Fibroblast of pulmonary artery (primary cell): ENCODE data around the gene CACNA1C.
A peak's percentile ranks its signal among the peaks of the same experiment; 100 is the strongest.

ENCODE experiments used
- DNase-seq: peaks from one replicate; pipeline ENCODE4 v3.0.0-alpha.2; 2010; ENCODE audit warnings: low read depth
- H3K4me3 ChIP-seq: replicated peaks from 2 replicates; pipeline ENCODE4 v1.5.1; 2011; ENCODE audit warnings: low read depth, mild to moderate bottlenecking, control low read depth, low read length, moderate library complexity
- TF ChIP-seq, protein P1 (sequence below): IDR thresholded peaks from 2 replicates; pipeline ENCODE4 v1.5.1; 2011; ENCODE audit warnings: mild to moderate bottlenecking, control low read depth, low read length, inconsistent platforms; ENCODE audit errors: missing control alignments

CACNA1C gene

DNA sequence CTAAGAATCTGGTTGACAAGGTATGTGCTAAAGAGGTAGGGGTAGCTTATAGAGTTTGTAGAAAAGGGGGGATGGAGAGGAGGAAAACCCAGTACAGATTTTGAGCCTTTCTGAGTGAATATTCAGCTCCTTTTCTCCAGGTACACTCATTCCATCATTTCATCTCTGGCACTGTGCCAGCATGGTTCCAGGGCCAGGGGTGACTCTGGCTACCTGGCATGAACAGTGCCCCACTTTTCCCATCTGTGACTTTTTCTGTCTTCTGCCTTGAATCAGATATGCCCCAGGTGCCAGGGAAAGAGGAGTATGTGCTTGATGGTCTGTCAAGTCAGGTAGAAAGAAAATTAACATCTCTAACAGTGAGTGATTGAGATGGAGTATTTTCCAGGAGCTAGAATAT, 175.7 kb downstream of the CACNA1C start:
- DNase-seq: no peak
- no peak overlapping the region for H3K4me3 ChIP-seq
- TF ChIP-seq, protein P1, sequence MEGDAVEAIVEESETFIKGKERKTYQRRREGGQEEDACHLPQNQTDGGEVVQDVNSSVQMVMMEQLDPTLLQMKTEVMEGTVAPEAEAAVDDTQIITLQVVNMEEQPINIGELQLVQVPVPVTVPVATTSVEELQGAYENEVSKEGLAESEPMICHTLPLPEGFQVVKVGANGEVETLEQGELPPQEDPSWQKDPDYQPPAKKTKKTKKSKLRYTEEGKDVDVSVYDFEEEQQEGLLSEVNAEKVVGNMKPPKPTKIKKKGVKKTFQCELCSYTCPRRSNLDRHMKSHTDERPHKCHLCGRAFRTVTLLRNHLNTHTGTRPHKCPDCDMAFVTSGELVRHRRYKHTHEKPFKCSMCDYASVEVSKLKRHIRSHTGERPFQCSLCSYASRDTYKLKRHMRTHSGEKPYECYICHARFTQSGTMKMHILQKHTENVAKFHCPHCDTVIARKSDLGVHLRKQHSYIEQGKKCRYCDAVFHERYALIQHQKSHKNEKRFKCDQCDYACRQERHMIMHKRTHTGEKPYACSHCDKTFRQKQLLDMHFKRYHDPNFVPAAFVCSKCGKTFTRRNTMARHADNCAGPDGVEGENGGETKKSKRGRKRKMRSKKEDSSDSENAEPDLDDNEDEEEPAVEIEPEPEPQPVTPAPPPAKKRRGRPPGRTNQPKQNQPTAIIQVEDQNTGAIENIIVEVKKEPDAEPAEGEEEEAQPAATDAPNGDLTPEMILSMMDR: no peak

DNA sequence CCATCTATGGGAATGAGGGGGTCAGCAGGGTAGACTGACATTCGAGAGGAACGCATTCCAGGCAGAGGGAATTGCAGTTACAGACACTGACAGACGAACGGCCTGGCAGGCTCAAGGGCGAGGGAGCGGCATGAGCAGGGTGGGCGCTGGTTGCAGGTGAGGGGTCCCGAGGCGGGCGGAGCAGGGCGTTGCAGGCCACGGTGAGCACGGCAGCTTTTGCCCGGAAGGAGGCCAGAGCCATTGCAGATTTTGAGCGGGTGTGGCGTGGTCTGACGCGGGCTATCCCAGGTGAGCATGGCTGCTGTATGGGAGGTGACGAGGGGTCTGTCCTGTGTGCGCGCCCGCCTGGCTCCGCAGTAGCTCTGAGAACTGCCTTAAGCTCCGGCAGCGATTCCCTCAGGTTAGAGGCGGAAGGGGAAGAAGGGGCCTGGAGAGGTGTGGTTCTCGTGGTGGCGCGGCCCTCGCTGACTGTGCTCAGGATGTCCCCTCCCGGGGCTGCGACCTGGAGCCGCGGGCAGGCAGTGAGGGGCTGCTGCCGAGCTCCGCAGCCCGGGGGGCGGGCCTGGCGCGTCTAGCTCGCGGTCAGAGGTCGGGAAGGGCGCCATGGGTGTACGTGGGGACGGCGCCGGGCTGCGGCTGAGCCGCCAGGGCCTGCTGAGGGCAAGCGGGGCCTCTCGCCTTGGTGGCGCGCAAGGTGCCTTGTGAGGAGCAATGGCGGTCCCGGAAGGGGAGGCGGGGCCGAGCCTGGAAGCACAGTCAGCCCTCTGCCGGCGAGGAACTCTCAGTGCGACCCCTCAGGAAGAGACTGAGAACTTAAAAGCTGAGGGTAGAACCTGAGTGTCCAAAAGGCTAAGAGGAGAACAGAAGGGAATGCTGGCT, 177.1 kb downstream of the CACNA1C start:
- TF ChIP-seq, protein P1: no peak
- DNase-seq: no peak
- H3K4me3 ChIP-seq: no peak overlapping the region

DNA sequence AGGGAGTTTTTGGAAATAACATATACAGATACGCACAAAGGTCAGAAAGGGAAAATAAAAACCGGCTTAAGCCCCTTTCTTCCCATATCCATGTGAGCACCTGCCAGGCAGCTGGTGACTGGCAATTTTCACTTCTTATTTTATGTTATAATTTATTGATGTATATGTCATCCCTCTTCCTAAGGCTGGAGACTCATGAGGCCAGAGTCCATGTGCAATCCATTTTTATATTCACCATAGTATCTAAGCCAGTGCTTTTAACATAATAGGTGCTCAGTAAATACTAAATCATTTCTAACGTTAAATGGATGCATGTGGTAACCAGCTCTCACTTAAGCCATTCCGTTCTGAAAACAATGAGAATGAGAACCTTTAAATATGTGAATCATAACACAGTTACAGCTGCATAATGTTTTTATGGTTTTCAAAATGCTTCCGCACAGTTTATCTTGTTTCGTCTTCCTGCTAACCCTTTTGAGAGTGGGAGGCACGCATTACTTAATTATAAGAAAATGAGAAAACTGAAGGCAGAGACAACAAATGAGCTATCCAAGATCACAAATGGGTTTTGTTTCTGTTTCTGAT, 178.3 kb downstream of the CACNA1C start:
- DNase-seq: peak; percentile 57
- no peak overlapping the region for H3K4me3 ChIP-seq

DNA sequence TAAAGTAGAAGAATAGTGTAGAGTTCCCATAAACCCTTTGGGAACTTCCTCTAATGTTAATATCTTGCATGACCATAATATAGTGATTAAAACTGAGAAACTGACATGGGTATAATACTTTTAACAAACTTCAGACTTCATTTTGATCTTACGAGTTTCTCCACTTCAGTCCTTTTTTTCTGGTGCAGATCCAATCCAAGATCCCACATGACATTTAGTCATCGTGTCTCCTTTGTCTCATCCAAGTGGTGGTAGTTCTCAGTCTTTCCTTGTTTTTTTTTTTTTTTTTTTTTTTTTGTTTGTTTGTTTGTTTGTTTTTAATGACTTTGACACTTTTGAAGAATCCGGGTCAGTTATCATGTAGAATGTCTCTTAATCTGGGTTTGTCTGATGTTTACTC, 179.2 kb downstream of the CACNA1C start:
- DNase-seq: peak; percentile 28
- TF ChIP-seq, protein P1: no peak
- no peak overlapping the region for H3K4me3 ChIP-seq

More for the DNA sequence above, 178.3 kb downstream of the CACNA1C start:
- TF ChIP-seq, protein P1: no peak

DNA sequence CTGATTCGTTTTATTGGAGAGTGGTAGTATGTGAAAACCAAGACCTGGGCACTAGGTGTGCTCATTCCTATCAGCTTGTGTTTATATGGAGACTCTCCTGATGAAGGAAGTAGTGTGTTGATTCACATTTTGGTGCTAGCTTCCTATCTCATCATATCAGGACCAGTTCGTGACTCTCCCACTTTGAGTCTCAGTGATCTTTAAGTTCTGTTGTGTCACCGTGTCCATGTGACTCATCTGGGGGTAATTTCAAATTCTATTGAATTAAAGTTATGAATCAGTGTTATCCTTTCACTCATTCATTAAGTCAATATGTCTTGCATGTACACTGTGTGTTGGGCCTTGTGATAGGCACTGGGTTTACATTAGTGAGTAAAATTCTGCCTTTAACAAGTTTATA, 180.2 kb downstream of the CACNA1C start:
- DNase-seq: no peak
- no peak overlapping the region for H3K4me3 ChIP-seq
- TF ChIP-seq, protein P1: no peak

DNA sequence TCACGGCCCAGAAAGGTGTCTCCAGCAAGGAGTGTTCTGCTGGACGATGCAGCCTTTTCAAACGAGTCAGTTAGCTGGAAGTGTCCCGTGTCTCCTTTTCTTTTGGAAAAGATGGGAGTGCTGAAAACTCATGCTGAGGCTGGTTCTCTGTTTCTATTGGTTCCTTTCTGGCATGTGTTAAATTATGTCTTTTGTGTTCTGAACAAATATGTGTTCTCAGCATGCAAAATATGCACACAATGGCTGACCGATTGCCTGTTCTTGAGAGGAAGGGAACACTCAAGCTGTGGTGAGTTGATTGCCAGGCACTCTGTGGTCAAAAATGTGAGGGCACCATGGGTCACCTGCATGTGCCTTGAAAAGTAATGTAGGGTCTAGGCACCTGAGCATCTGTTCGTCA, 181.3 kb downstream of the CACNA1C start:
- TF ChIP-seq, protein P1: no peak
- no peak overlapping the region for H3K4me3 ChIP-seq
- no peak for DNase-seq
